RKO (cell line): ENCODE data around the gene JAG2.

Experiments used
- DNase-seq: peaks from one replicate; pipeline ENCODE4 v3.0.0-alpha.2; 2016; ENCODE audit warnings: low spot score

Gene JAG2

DNA sequence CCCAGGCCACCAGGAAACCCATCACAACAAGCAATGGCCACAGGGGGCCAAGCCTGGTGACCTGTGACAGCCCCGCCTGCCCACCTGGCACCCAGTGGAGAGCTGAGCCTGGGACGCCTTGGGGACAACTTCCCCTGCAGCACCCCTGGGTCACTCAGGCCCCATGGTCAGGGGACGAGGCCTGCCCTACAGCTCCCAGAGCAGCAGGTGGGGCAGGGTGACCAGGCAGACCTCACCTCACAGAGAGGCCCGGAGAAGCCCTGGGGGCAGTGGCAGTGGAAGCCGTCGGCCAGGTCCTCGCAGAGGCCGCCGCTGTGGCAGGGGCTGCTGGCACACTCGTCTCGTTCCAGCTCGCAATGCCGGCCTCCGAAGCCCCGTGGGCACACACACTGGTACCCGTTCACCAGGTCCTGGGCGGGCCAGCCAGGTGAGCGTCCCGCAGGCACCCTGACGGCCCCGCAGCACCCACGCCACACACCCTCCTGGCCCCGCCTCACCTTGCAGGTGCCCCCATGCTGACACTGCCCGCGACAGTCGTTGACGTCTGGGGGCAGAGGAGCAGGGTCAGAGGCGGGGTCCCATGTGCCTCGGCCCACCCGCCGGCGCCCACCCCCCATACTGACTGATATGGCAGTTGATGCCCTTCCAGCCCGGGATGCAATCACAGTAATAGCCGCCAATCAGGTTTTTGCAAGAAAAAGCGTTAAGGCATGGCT, 18.1 kb downstream of the JAG2 start:
- DNase-seq: no peak

DNA sequence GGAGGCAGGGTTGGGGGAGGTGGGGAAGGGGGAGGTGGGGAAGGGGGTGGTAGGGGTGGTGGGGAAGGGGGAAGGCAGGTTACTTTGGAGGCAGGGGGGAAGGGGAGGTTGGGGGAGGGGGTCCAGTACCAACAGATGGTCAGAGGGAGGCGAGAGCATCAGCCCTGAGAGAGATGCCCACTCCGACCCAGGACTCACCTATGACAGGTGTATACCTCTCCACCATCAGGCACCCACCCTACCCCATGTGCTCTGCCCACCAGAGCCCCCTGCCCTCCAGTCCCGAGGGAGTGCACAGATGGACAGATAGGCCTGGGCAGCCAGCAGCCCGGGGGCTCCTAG, 18.6 kb downstream of the JAG2 start:
- DNase-seq: no peak

DNA sequence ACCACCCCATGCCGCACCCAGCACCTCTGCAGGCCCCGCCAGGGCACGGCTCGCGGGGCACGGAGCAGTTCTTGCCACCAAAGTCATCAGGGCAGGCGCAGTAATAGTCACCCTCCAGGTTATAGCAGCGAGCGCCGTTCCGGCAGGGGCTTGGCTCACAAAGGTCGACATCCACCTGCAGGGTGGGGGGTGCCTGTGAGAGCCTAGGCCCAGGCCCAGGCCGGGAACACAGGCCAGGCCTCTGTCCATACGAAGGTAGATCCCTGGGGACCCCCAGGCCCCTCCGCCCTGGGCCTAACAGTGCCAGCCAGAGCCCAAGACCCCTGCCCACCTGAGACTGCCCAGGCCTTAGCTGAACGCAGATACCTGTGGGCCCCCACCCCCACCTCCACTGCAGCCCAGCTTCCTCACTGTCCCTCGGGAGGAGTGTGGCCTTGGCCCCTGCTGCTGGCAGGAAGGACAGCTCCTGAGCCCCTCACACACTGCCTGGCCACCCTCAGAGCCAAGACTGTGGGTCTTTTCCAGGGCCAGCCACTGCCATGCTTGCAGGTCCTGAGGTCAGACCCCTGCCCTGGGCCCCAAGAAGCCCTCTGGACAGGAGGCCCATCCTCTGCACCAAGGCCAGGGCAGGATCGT, 19.3 kb downstream of the JAG2 start:
- DNase-seq: no peak

DNA sequence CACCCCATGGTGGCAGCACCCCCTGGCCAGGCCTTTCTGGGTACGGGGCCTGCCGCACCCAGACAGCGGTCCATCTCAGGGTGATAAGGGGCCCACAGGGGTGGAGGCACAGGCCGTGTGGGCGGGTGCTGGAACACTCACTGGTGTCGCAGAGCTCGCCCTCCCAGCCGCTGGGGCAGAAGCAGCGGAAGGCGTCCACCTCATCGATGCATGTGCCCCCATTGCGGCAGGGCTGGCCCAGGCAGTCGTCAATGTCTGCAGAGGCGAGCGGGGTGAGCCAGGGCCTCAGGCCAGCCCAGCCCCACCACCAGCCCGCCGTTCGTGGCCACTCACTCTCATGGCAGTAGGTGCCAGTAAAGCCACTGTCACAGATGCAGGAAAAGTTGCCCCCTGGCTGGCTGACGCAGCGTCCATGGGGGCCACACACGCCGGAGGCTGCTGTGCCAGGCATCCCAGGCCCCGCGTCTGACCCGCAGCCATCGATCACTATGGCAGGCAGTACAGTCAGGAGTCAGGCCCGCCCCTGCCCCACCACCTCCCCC, 19.9 kb downstream of the JAG2 start:
- no peak for DNase-seq

DNA sequence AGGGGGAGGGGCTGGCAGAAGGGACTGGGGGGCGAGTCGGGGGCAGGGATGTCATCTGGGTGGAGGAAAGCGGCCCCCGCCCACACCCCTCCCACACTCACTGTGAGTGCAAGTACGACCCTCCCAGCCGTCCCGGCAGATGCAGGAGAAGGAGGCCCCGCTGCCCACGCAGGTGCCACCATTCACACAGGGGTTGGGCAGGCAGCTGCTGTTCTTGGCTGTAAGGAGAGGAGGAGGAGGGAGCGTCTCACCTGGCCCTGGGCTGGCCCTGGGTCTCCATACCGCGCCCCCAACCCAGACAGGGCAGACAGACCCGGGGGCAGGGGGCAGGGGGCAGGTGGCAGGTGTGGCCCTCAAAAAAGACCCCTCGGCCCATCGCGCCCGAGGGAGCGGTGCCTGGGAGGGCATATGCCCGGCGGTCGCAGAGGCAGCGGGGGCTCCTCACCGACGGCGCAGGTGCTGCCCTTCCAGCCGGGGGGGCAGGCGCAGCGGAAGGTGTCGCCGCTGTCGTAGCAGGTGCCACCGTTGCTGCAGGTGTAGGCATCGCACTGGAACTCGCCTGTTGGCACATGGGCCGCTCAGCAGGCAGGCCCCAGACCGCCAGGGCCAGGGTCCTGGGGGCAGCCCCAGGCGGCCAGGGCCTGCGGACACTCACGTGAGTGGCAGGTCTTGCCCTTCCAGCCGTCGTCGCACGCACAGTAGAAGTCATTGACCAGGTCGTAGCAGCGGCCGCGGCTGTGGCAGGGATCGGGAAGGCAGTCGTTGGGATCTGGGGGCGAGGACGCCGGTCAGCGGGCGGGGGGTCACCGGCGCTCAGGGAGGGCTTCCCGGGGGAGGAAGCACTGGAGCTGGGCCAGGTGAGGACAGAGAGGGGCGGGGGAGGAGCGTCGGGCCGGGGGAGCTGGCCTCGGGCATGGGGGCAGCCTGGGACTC, 20.6 kb downstream of the JAG2 start:
- no peak for DNase-seq

DNA sequence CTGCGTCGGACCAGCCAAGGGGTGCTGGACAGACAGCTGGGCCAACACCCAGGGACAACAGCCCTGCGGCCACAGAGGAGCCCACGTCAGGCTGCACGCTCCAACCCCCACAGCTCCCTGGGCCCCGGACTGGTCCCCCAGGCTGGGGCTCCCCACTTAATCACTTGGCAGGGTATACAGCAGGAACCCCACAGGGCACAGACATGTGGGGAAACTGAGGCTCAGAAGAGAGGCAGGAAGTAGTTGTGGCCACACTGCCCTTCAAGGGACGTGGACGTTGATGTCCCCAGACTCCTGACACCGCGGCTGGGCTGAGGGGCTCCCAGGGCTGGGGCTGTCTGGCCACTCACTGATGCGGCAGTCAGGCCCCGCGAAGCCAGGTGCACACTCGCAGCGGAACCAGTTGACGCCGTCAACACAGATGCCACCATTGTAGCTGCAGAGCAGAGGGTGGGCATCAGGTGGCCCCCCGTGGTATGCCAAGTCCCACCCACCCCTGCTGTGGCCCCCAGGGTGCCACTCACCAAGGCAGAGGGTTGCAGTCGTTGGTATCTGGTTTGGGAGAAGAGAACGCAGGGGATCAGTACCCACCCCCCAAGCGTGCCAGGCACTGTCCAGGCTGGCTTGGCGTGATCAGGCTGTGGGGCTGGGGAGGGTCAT, 21.5 kb downstream of the JAG2 start:
- no peak for DNase-seq

DNA sequence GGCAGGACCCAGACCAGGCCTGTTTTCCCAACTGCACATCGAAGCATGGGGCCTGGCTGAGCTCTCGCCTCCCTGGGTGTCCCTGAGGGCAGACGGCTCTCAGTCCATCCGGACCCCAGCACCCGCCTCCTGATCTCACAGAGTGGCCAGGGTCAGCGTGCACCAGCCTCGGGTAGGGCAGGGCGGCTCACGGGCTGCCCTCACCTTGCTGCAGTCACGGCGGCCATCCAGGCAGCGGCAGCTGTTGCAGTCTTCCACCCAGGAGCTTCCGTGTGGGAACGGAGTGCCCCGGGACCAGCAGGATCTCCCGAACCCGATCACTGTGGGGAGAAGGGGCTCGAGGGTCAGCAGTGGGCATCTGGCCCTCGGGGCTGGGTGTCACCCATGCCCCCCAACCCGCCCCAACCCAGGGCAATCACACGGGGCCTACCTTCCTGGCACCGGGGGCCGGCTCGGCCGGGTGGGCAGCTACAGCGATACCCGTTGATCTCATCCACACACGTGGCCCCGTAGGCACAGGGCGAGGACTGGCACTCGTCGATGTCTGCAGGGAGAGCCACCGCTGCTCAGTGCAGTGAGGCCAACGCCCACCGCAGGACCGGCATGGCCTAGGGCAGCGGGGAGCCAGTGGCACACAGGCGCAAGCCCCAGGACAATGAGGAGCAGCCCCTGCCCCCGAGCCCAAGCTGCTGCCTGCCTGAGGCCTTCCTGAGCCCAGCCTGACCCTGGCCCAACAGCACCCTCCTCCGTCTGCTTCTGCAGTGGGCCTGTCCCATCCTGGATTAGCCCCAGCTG, 22.2 kb downstream of the JAG2 start:
- DNase-seq: no peak

DNA sequence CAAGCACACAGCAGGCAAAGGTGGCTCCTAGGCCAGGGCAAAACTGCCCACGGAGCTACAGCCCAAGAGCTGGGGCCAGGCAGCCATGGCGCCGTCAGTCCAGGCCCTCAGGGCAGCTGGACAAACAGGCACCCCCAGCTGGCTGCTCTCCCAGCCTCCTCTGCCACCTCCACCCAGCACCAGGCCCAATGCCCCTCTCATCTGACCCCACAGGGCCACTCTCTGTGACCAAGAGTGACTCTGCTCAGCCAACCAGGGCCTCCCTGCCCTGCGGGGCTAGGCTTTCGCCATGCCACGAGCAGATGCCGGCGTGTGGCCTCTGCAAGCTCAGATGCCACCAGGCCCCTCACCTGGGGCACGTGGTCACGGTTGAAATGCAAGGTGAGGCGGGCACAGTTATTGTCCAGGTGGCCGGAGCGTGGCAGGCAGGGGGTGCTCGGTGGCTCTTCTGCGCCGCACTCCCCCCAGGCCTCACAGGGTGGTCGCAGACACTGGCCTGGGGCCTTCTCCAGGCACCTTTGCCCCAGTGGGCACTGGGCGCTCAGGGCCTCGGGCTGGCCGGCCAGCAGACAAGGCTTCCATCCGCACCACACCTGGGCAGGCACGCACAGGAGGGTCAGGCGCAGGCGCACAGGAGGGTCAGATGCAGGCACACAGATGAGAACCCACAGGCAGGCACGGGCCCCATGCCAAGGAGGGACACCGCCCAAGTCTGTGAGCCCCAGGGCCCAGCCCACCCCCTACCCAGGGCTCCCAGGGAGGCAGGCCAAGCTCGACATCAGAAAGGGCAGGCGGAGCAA, 23.0 kb downstream of the JAG2 start:
- no peak for DNase-seq

DNA sequence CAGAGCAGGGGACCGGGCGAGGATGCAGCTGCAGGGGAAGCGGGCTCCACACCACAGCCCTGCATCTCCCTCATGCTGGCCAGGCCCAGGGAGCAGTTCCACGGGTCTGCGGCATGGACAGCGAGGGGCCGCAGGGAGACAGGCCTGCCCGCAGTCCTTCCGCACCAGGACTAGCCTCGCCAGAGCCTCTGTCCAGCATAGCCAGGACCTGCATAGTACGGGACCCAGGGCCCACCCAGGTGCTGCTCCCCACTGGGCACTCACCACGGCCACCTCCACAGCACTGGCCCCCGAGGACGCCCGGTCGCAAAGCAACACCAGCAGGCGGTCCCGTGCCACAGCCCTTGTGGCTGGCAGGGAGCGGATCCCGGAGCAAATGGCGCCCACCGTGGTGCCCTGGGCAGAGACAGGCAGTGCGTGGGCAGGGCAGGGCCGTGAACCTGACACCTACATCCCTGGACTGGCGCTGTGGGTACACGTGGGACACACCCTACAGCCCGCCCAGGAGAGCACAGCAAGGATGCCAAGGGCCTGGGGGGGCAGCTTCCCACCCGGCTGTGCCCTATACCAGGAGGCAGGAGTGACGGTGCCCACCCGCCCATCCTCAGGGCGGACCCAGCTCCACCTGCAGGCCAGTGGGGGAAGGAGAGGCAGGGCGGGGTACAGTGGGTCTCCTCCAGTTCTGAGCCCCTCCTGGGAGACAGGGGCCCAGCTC, 23.8 kb downstream of the JAG2 start:
- DNase-seq: no peak

DNA sequence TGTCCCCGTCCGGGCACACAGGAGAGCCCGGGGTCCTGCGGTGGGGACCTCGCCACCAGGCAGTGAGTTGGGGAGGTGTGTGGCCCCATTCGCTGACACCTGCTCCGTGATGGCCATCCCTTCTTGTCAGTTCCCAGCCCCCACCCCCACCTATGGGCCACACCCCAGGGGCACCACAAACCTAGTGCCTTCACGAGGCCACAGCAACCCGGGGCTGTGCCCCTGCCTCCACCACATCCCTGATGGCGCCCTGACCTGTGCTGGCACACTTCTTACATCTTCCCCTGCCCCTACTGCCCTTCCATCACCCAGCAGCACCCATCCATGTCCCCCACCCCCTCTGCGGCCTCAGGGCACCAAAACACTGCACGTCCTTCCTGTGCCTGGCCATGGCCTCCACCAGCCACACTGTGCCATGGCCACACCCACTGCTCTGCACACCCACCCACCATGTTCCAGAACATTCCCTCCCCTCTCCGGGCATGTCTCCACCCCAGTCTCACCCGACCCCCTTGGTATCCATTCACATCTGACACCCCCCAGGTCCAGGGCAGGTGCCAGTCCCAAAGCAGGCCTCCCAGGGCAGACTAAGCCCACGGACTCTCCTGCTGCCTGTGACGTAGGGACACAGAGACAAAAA, 24.4 kb downstream of the JAG2 start:
- DNase-seq: no peak

DNA sequence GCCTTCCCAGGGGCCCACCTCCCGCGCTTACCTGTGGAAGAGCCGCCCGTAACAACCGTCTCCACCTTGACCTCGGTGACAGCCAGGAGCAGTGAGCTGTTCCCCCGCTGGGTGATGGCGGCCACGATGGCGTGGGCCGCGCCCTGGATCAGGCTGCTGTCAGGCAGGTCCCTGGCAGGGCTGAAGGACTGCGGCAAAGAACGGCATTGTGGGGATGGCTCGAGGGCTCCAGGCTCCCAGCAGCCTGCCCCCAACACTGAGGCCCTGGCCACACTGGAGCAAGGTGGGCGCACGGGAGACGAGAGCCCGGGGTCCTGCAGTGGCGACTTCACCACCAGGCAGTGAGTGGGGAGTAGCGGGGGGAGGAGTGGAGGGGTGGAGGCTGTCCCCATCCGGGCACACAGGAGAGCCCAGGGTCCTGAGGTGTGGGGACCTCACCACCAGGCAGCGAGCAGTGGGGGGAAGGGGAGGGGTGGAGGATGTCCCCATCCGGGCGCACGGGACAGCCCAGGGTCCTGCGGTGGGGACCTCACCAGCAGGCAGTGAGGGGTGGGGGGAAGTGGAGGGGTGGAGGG, 25.0 kb downstream of the JAG2 start:
- DNase-seq: no peak

DNA sequence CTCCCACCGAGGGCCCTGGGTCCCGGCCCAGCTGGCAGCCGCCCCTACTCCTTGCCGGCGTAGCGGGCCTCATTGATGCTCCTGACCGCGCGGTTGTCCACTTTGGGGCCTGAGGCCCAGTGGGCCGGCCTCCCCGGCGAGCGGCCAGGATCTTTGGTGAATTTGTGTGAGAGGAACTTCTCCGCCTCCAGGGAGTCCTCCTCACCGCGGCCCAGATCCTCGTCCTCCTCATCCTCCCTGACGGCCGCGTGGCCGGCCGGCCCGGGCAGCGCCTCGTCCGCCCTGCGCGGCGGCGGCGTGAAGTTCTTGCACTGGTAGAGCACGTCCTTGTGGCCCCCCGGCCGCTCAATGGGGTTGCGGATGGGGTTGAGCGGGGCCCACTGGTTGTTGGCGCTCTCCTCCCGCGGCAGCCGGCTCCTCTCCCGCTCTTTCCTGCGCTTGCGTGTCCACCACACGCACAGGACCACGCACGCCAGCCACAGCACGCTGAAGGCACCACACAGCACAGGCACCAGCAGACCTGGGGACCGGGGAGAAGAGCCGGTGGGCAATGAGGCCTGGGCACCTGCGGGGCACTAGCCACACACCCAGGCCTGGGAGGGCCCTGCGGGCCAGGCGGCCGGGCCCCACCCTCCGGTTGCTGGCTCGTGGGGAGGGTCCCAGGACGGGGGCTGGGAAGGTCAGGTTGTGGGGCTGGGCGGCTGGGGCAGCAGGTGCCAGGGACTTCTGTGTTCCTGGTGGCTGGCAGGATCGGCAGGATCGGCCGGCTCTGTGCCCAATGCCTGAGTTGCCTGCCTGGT, 25.7 kb downstream of the JAG2 start:
- DNase-seq: no peak

DNA sequence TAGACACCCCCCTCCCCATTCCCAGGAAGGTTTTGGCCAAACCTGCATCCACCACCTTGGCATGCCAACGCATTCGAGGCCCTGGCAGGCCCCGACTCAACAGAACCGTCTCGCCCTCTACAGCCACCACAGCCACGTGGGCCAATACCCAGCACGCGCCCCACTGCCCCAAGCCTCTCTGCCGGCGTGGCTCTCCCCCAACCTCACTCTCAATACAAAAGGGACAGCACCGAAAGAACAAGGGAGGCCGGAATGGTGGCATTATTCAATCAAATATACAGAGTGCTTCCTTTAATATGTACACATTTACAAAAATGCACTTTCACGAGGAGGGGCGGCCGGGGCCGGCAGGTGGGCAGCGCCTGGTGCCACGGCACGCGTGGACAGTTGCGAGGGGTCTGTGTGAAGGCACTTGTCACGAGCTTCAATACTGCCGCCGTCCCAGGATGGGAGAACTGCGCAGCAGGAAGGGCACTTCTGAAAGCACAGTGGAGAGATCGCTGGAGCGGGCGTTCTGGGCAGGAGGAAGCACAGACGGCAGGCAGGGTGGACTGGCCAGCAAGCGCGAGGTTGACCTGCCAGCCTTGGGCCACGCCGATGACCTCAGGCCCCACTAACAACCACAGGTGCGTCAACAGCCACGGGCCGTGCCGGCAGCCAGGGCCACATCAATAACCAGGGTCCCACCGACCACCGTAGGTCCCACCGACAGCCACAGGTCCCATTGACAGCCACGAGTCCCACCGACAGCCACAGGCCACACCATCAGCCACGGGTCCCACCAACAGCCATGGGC, 26.9 kb downstream of the JAG2 start:
- DNase-seq: no peak

DNA sequence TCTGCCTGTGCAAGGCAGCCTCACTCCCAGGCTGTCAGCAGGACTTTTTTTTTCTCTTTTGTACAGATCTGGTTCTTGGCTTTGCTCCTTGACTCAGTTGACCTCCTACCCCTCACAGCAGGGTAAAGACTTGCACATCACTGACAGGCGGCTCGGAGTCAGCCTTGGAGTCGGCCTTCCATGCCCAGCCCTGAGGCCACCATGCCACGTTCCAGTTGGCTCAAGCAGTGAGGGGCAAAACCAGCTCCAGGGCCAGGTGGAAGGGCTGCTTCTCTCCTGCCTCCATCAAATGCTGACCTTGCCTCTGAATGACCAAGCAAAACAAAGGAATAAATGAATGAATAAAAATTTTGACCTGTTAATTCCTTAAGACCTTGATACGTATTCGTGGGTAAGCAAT, 27.6 kb downstream of the JAG2 start:
- DNase-seq: no peak

DNA sequence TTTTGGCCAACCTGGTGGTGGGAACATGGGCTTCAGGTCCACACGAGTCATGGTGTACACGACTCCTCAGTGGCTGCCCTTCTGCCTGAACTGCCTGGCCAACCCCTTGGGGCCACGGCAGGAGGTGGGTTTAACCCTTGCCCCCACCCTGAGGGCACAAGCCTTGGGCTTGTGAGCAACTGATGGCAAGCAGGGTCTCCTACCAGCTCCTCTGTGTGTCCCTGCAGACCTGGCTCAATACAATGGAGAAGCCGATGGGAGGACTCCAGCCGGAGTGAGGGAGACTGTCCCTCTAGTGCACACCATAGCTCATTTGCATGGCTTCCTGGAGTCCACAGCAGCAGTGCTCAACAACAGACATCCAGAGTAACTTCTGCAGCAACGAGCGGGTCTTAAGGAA, 28.0 kb downstream of the JAG2 start:
- no peak for DNase-seq

DNA sequence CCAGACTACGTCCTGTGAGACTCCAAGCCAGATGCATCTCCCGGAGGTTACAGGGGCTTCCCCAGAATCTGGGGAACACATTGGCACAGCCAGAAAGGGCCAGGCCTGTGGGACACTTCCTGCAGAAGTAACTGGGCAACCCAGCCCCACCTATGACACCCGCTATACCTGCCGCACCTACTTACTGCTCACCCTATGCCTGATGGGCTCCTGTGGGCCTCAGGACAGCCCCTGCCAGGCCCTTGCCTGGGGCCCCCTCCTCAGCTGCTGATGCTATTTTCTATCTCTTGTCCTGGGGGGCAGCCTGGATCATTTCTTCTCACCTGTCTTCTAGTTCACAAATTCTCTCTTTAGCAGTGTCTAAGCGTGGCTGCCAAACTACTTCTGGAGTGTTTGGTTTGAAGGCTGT, 28.7 kb downstream of the JAG2 start:
- no peak for DNase-seq

DNA sequence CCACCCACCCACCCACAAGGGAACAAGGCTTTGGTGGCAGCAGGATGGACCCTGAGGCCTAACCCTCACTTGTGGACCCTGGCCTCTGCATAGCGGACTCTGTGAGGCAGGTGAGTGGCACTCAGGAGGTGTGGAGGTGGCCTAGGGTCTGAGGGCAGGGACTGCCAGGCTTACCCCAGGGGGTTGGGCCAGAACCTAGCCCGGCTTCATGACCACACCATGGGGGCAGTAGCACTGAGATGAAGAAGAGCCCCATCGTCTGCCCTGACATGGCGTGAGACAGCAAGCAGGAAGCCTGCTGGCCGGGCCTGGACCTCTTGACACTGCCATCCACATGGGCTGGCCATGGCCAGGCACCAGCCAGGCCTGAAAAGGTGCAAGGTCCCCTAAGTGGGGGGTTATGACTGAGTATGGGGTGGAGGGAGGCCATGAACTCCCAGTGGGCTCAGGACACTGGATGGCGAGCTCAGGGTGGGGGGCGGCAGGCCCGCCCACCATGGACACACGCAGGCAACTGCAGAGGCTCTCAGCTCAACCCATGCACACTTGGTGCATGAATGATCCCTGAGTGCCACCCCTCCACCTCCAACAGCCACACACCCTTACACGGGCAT, 29.3 kb downstream of the JAG2 start:
- no peak for DNase-seq
